ENCODE data around the gene C14orf132. TPM values are rescaled to one million over a fixed set of nuclear protein-coding genes. Genes with fewer than 3 reads are reported as not detected.

The C14orf132 gene
- total RNA-seq, 1 experiment from 2014 or later = 1.3 TPM

- intact Hi-C loops (cut with micrococcal nuclease; ENCODE audit: unreplicated experiment) = no loop called here
- Mint-ChIP-seq H3K27ac (ENCODE audit: unreplicated experiment) (no peak overlapping the region), H3K4me1 (ENCODE audit: low read depth, unreplicated experiment) (no peaks in the 10 kb centered on the region), H3K36me3 (ENCODE audit: insufficient read depth, unreplicated experiment) (no peaks in the 10 kb centered on the region), H3K9me3 (ENCODE audit: low read depth, unreplicated experiment) (no peaks in the 10 kb centered on the region), H3K27me3 (ENCODE audit: unreplicated experiment) (peaks cover 21% of the 10 kb centered on the region), H3K4me3 (ENCODE audit: low read depth, unreplicated experiment) (no peak overlapping the region)
- BruUV-seq (replicated peaks) = no TSS peak
- DNase-seq = no peak
- CTCF ChIA-PET = no interaction called here
- TF ChIP-seq CTCF (IDR thresholded peaks at IDR 0.05; ENCODE audit: unreplicated experiment) = no peak
These were observed 25.7 kb downstream of the C14orf132 start for GRCh38 chr14:96064866-96065265.

- H3K9me3 Mint-ChIP-seq (ENCODE audit: low read depth, unreplicated experiment) = no peaks in the 10 kb centered on the region
- CTCF ChIA-PET = no interaction called here
- H3K36me3 Mint-ChIP-seq (ENCODE audit: insufficient read depth, unreplicated experiment) = no peaks in the 10 kb centered on the region
- no peak overlapping the region for H3K27ac Mint-ChIP-seq (ENCODE audit: unreplicated experiment)
- TF ChIP-seq CTCF (IDR thresholded peaks at IDR 0.05; ENCODE audit: unreplicated experiment) = no peak
- H3K27me3 Mint-ChIP-seq (ENCODE audit: unreplicated experiment) = peaks cover 21% of the 10 kb centered on the region
- BruUV-seq (replicated peaks) = no TSS peak
- no peaks in the 10 kb centered on the region for H3K4me1 Mint-ChIP-seq (ENCODE audit: low read depth, unreplicated experiment)
- intact Hi-C loops (cut with micrococcal nuclease; ENCODE audit: unreplicated experiment) = no loop called here
- no peak overlapping the region for H3K4me3 Mint-ChIP-seq (ENCODE audit: low read depth, unreplicated experiment)
- no peak for DNase-seq
These were observed 26.7 kb downstream of the C14orf132 start for GRCh38 chr14:96065661-96066459.

- no peak overlapping the region for H3K4me3 Mint-ChIP-seq (ENCODE audit: low read depth, unreplicated experiment)
- no peak for DNase-seq
- CTCF ChIA-PET = no interaction called here
- no peak overlapping the region for H3K27ac Mint-ChIP-seq (ENCODE audit: unreplicated experiment)
- BruUV-seq (replicated peaks) = no TSS peak
- no peaks in the 10 kb centered on the region for H3K9me3 Mint-ChIP-seq (ENCODE audit: low read depth, unreplicated experiment)
- H3K27me3 Mint-ChIP-seq (ENCODE audit: unreplicated experiment) = peaks cover 24% of the 10 kb centered on the region
- H3K36me3 Mint-ChIP-seq (ENCODE audit: insufficient read depth, unreplicated experiment) = no peaks in the 10 kb centered on the region
- no peaks in the 10 kb centered on the region for H3K4me1 Mint-ChIP-seq (ENCODE audit: low read depth, unreplicated experiment)
- no peak for TF ChIP-seq CTCF (IDR thresholded peaks at IDR 0.05; ENCODE audit: unreplicated experiment)
- intact Hi-C loops (cut with micrococcal nuclease; ENCODE audit: unreplicated experiment) = no loop called here
These were observed 27.8 kb downstream of the C14orf132 start for GRCh38 chr14:96066976-96067375.

- H3K9me3 Mint-ChIP-seq (ENCODE audit: low read depth, unreplicated experiment) = no peaks in the 10 kb centered on the region
- no TSS peak for BruUV-seq (replicated peaks)
- H3K27me3 Mint-ChIP-seq (ENCODE audit: unreplicated experiment) = peaks cover 35% of the 10 kb centered on the region
- no peaks in the 10 kb centered on the region for H3K4me1 Mint-ChIP-seq (ENCODE audit: low read depth, unreplicated experiment)
- H3K36me3 Mint-ChIP-seq (ENCODE audit: insufficient read depth, unreplicated experiment) = no peaks in the 10 kb centered on the region
- H3K27ac Mint-ChIP-seq (ENCODE audit: unreplicated experiment) = no peak overlapping the region
- DNase-seq = no peak
- no peak for TF ChIP-seq CTCF (IDR thresholded peaks at IDR 0.05; ENCODE audit: unreplicated experiment)
- CTCF ChIA-PET = interaction anchor here (1.0 kb wide), 1 partner anchor 30 kb away, joined by 3 read pairs; no protein-coding TSS in a partner anchor
- intact Hi-C loops (cut with micrococcal nuclease; ENCODE audit: unreplicated experiment) = no loop called here
- no peak overlapping the region for H3K4me3 Mint-ChIP-seq (ENCODE audit: low read depth, unreplicated experiment)
These were observed 29.1 kb downstream of the C14orf132 start for GRCh38 chr14:96067985-96068930.
